Measurements from ENCODE around the gene ASF1B. TPM values are rescaled to one million over a fixed set of nuclear protein-coding genes. Genes with fewer than 3 reads are reported as not detected.
"Not testable (repeated sequence)": the region's sequence is repeated elsewhere in the genome, so short reads cannot be mapped to it uniquely, and the experiment has no call there.

The ASF1B gene
- 6.6 TPM for total RNA-seq
- polyA plus RNA-seq (ENCODE audit: insufficient read depth in 1 of 8, insufficient read length in 8 of 8, low replicate concordance in 1 of 8) = 10 to 100 TPM in 7 of 8 donors, 1 to 10 TPM in 1; 8.2 to 15.1 (median 12.7) TPM
- long read RNA-seq, donor 1, partial matches to known transcripts = 0 of 4 reads
- long read RNA-seq, donor 1, other reads (novel, unspliced or antisense) = 0 of 4 reads
- long read RNA-seq, donor 2, partial matches to known transcripts = 0 of 2 reads
- long read RNA-seq, donor 2, other reads (novel, unspliced or antisense) = 0 of 2 reads
- long read RNA-seq, donor 3, partial matches to known transcripts = 0 of 2 reads
- long read RNA-seq, donor 3, other reads (novel, unspliced or antisense) = 0 of 2 reads
- long read RNA-seq, donor 4, partial matches to known transcripts = 0 of 4 reads
- long read RNA-seq, donor 4, other reads (novel, unspliced or antisense) = 0 of 4 reads
- long read RNA-seq, donor 5, transcript ASF1B-201 (4 exons, 2,059 nt) = major isoform, 13 of 14 reads
- long read RNA-seq, donor 5, partial matches to known transcripts = 0 of 14 reads
- long read RNA-seq, donor 5, other reads (novel, unspliced or antisense) = 0 of 14 reads
- long read RNA-seq, donor 6, transcript ASF1B-201 (4 exons, 2,059 nt) = major isoform, 10 of 10 reads
- long read RNA-seq, donor 6, partial matches to known transcripts = 0 of 10 reads
- long read RNA-seq, donor 6, other reads (novel, unspliced or antisense) = 0 of 10 reads
- long read RNA-seq, donor 7, transcript ASF1B-201 (4 exons, 2,059 nt) = major isoform, 6 of 6 reads
- long read RNA-seq, donor 7, partial matches to known transcripts = 0 of 6 reads
- long read RNA-seq, donor 7, other reads (novel, unspliced or antisense) = 0 of 6 reads
- long read RNA-seq, donor 8, transcript ASF1B-201 (4 exons, 2,059 nt) = major isoform, 5 of 5 reads
- long read RNA-seq, donor 8, partial matches to known transcripts = 0 of 5 reads
- long read RNA-seq, donor 8, other reads (novel, unspliced or antisense) = 0 of 5 reads
- long read RNA-seq, donor 9, partial matches to known transcripts = 0 of 4 reads
- long read RNA-seq, donor 9, other reads (novel, unspliced or antisense) = 0 of 4 reads
- long read RNA-seq, donor 10, transcript ASF1B-201 (4 exons, 2,059 nt) = major isoform, 11 of 12 reads
- long read RNA-seq, donor 10, partial matches to known transcripts = 0 of 12 reads
- long read RNA-seq, donor 10, other reads (novel, unspliced or antisense) = 0 of 12 reads
- long read RNA-seq, donor 11, partial matches to known transcripts = 0 of 2 reads
- long read RNA-seq, donor 11, other reads (novel, unspliced or antisense) = 0 of 2 reads

GRCh38 chr19:14136509-14137281 lies at the start of gene ASF1B:
Gene ASF1B, minus strand, starts transcription at chr19:14136589. Its CDS starts 133 bp downstream, at chr19:14136456.
- H3K27me3 ChIP-seq (ENCODE audit: control insufficient read depth, insufficient read depth, low read length) = no peaks in the 10 kb centered on the region
- H3K36me3 ChIP-seq (ENCODE audit: control insufficient read depth, insufficient read depth, low read length) = peaks cover 3% of the 10 kb centered on the region
- WGBS (ENCODE audit: insufficient coverage) = under 1% methylated on average over 74 of the region's 78 CpGs
- H3K9me3 ChIP-seq (replicated peaks; ENCODE audit: control insufficient read depth, low read depth, low read length) = no peaks in the 10 kb centered on the region
- peak; percentile 100 for DNase-seq
- peak within 1 kb of the TSS; percentile 88 for H3K27ac ChIP-seq (ENCODE audit: low read length)
- peak within 1 kb of the TSS; percentile 77 for H3K4me3 ChIP-seq (ENCODE audit: low read length)
- H3K4me1 ChIP-seq (ENCODE audit: control insufficient read depth, insufficient read depth, low read length) = peaks cover 27% of the 10 kb centered on the region

GRCh38 chr19:14185691-14186090 lies 49.3 kb upstream of the ASF1B start:
- H3K27me3 ChIP-seq (ENCODE audit: control insufficient read depth, insufficient read depth, low read length); DNase-seq; H3K4me3 ChIP-seq (ENCODE audit: low read length); H3K36me3 ChIP-seq (ENCODE audit: control insufficient read depth, insufficient read depth, low read length); H3K27ac ChIP-seq (ENCODE audit: low read length); H3K9me3 ChIP-seq (replicated peaks; ENCODE audit: control insufficient read depth, low read depth, low read length): not testable (repeated sequence)
- peaks cover 19% of the 10 kb centered on the region for H3K4me1 ChIP-seq (ENCODE audit: control insufficient read depth, insufficient read depth, low read length)
- no CpG with 5 or more reads among the region's 1 CpG for WGBS (ENCODE audit: insufficient coverage)

- H3K27me3 ChIP-seq (ENCODE audit: control insufficient read depth, insufficient read depth, low read length) = no peaks in the 10 kb centered on the region
- DNase-seq = no peak
- no peak overlapping the region for H3K27ac ChIP-seq (ENCODE audit: low read length)
- peaks cover 19% of the 10 kb centered on the region for H3K4me1 ChIP-seq (ENCODE audit: control insufficient read depth, insufficient read depth, low read length)
- no peaks in the 10 kb centered on the region for H3K9me3 ChIP-seq (replicated peaks; ENCODE audit: control insufficient read depth, low read depth, low read length)
- WGBS (ENCODE audit: insufficient coverage) = 96% methylated on average over 5 of the region's 5 CpGs
- no peak overlapping the region for H3K4me3 ChIP-seq (ENCODE audit: low read length)
- H3K36me3 ChIP-seq (ENCODE audit: control insufficient read depth, insufficient read depth, low read length) = peaks cover 6% of the 10 kb centered on the region
Observed at GRCh38 chr19:14185158-14185557, 48.8 kb upstream of the ASF1B start.

GRCh38 chr19:14183741-14184350 lies 47.5 kb upstream of the ASF1B start:
- DNase-seq = peak; percentile 51
- no peaks in the 10 kb centered on the region for H3K9me3 ChIP-seq (replicated peaks; ENCODE audit: control insufficient read depth, low read depth, low read length)
- 22% methylated on average over 4 of the region's 14 CpGs for WGBS (ENCODE audit: insufficient coverage)
- no peak overlapping the region for H3K4me3 ChIP-seq (ENCODE audit: low read length)
- peaks cover 19% of the 10 kb centered on the region for H3K4me1 ChIP-seq (ENCODE audit: control insufficient read depth, insufficient read depth, low read length)
- peaks cover 6% of the 10 kb centered on the region for H3K36me3 ChIP-seq (ENCODE audit: control insufficient read depth, insufficient read depth, low read length)
- no peaks in the 10 kb centered on the region for H3K27me3 ChIP-seq (ENCODE audit: control insufficient read depth, insufficient read depth, low read length)
- H3K27ac ChIP-seq (ENCODE audit: low read length) = no peak overlapping the region

GRCh38 chr19:14182476-14182875 lies 46.1 kb upstream of the ASF1B start:
- no peak overlapping the region for H3K4me3 ChIP-seq (ENCODE audit: low read length)
- no peaks in the 10 kb centered on the region for H3K27me3 ChIP-seq (ENCODE audit: control insufficient read depth, insufficient read depth, low read length)
- H3K4me1 ChIP-seq (ENCODE audit: control insufficient read depth, insufficient read depth, low read length) = peaks cover 19% of the 10 kb centered on the region
- DNase-seq = no peak
- no peaks in the 10 kb centered on the region for H3K9me3 ChIP-seq (replicated peaks; ENCODE audit: control insufficient read depth, low read depth, low read length)
- WGBS (ENCODE audit: insufficient coverage) = 66% methylated on average over 5 of the region's 8 CpGs
- no peak overlapping the region for H3K27ac ChIP-seq (ENCODE audit: low read length)
- peaks cover 9% of the 10 kb centered on the region for H3K36me3 ChIP-seq (ENCODE audit: control insufficient read depth, insufficient read depth, low read length)

GRCh38 chr19:14181906-14182305 lies 45.5 kb upstream of the ASF1B start:
- Histone ChIP-seq H3K9me3 (replicated peaks; ENCODE audit: control insufficient read depth, low read depth, low read length) (no peaks in the 10 kb centered on the region), H3K27me3 (ENCODE audit: control insufficient read depth, insufficient read depth, low read length) (no peaks in the 10 kb centered on the region), H3K27ac (ENCODE audit: low read length) (no peak overlapping the region), H3K4me1 (ENCODE audit: control insufficient read depth, insufficient read depth, low read length) (peaks cover 19% of the 10 kb centered on the region), H3K4me3 (ENCODE audit: low read length) (no peak overlapping the region), H3K36me3 (ENCODE audit: control insufficient read depth, insufficient read depth, low read length) (peaks cover 14% of the 10 kb centered on the region)
- 69% methylated on average over 4 of the region's 6 CpGs for WGBS (ENCODE audit: insufficient coverage)
- DNase-seq = no peak

GRCh38 chr19:14181199-14181598 lies 44.8 kb upstream of the ASF1B start:
- DNase-seq; H3K27ac ChIP-seq (ENCODE audit: low read length); H3K9me3 ChIP-seq (replicated peaks; ENCODE audit: control insufficient read depth, low read depth, low read length); H3K27me3 ChIP-seq (ENCODE audit: control insufficient read depth, insufficient read depth, low read length); H3K4me3 ChIP-seq (ENCODE audit: low read length): not testable (repeated sequence)
- Histone ChIP-seq H3K36me3 (ENCODE audit: control insufficient read depth, insufficient read depth, low read length) (peaks cover 17% of the 10 kb centered on the region), H3K4me1 (ENCODE audit: control insufficient read depth, insufficient read depth, low read length) (peaks cover 19% of the 10 kb centered on the region)
- 84% methylated on average over 10 of the region's 12 CpGs for WGBS (ENCODE audit: insufficient coverage)

GRCh38 chr19:14177496-14178074 lies 41.2 kb upstream of the ASF1B start:
- no peak for DNase-seq
- 73% methylated on average over 10 of the region's 23 CpGs for WGBS (ENCODE audit: insufficient coverage)
- Histone ChIP-seq H3K4me1 (ENCODE audit: control insufficient read depth, insufficient read depth, low read length) (peaks cover 6% of the 10 kb centered on the region), H3K27me3 (ENCODE audit: control insufficient read depth, insufficient read depth, low read length) (no peaks in the 10 kb centered on the region), H3K27ac (ENCODE audit: low read length) (no peak overlapping the region), H3K9me3 (replicated peaks; ENCODE audit: control insufficient read depth, low read depth, low read length) (no peaks in the 10 kb centered on the region), H3K4me3 (ENCODE audit: low read length) (no peak overlapping the region), H3K36me3 (ENCODE audit: control insufficient read depth, insufficient read depth, low read length) (peaks cover 32% of the 10 kb centered on the region)

GRCh38 chr19:14175351-14175792 lies 39.0 kb upstream of the ASF1B start:
- no peaks in the 10 kb centered on the region for H3K9me3 ChIP-seq (replicated peaks; ENCODE audit: control insufficient read depth, low read depth, low read length)
- peaks cover 37% of the 10 kb centered on the region for H3K36me3 ChIP-seq (ENCODE audit: control insufficient read depth, insufficient read depth, low read length)
- H3K4me1 ChIP-seq (ENCODE audit: control insufficient read depth, insufficient read depth, low read length) = no peaks in the 10 kb centered on the region
- H3K27me3 ChIP-seq (ENCODE audit: control insufficient read depth, insufficient read depth, low read length) = no peaks in the 10 kb centered on the region
- WGBS (ENCODE audit: insufficient coverage) = 87% methylated on average over 6 of the region's 6 CpGs
- H3K4me3 ChIP-seq (ENCODE audit: low read length) = no peak overlapping the region
- H3K27ac ChIP-seq (ENCODE audit: low read length) = no peak overlapping the region
- no peak for DNase-seq
